ENCODE results near the gene TSTD2. TPM values are rescaled to one million over a fixed set of nuclear protein-coding genes. Genes with fewer than 3 reads are reported as not detected.
"Not testable (repeated sequence)": the region's sequence is repeated elsewhere in the genome, so short reads cannot be mapped to it uniquely, and the experiment has no call there.

Gene TSTD2
- total RNA-seq, 1 donor from 2014 or later: 12.7 TPM

DNA sequence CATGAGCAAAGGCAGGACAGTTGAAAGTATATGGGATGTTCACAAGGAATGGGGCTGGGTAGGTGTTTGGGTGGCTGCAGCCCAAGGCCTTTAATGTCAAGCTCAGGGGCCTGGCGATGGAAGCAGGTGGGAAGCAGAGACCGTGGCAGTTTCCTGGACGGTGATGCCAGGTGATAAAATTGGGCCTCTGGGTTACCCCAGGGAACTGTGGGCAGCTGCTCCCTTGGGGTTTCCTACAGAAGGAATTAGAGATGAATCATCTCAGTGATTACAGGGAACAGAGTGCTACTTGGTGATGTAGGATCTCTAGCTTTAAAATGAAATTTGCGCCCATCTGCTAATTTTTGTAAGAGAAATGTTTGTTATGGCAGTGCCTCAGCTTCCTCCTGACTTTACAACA lies 39.2 kb downstream of the TSTD2 start:
- no peak for DNase-seq (ENCODE audit: extremely low read depth, low read depth, low spot score)

DNA sequence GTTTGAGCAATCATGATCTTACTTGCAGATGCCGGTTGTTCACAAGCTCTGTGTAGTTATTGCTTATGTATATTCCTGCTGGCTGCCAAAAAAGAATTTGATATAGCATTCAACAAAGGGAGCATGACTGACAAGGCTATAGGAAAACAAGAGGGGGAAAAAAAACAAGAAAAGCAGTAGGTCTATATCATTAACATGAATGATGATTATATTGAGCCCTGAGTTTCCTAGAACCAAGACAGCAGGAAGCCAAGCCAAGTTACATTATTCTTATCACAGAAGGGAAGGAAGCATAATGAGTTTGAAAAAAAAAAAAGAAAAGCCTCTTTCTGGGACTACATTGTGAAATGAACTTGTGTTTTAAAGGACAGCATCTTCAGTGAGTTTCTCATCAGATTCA lies 41.0 kb downstream of the TSTD2 start:
- no peak for DNase-seq (ENCODE audit: extremely low read depth, low read depth, low spot score)

DNA sequence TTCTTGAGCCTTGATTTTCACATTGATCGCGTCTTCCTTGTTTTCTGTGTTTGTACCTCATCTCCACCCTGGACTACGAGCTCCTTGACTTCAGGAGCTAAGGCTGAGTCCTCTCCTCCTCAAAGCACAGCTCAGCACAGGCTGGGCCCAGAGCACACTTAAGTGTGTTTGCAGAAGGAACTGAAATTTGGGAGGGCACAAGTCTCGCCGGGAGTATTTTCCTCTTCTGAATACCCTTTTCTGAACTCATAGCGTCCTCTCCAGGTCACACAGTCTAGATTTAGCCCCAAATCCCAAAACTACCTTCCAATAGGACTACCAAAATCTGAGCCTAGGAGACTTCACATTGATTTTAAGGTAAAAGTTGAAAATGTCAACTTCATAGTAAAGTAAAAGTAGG lies 41.6 kb downstream of the TSTD2 start:
- no peak for DNase-seq (ENCODE audit: extremely low read depth, low read depth, low spot score)

DNA sequence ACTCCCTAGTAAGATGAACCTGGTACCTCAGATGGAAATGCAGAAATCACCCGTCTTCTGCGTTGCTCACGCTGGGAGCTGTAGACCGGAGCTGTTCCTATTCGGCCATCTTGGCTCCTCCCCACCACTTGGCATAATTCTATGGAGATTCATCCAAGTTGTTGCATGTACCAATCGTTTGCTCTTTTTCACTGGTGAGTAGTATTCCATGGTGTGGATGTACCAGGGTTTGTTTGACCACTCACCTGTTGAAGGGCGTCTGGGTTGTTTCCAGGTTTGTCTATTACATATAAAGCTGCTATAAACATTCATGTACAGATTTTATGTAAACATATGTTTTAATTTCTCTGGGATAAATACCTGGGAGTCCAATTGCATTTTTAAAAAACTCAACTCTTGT lies 46.3 kb downstream of the TSTD2 start:
- not testable (repeated sequence) for DNase-seq (ENCODE audit: extremely low read depth, low read depth, low spot score)

DNA sequence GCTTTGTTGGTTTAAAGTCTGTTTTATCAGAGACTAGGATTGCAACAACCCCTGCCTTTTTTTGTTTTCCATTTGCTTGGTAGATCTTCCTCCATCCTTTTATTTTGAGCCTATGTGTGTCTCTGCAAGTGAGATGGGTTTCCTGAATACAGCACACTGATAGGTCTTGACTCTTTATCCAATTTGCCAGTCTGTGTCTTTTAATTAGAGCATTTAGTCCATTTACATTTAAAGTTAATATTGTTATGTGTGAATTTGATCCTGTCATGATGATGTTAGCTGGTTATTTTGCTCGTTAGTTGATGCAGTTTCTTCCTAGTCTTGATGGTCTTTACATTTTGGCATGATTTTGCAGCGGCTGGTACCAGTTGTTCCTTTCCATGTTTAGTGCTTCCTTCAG lies 48.4 kb downstream of the TSTD2 start:
- not testable (repeated sequence) for DNase-seq (ENCODE audit: extremely low read depth, low read depth, low spot score)

DNA sequence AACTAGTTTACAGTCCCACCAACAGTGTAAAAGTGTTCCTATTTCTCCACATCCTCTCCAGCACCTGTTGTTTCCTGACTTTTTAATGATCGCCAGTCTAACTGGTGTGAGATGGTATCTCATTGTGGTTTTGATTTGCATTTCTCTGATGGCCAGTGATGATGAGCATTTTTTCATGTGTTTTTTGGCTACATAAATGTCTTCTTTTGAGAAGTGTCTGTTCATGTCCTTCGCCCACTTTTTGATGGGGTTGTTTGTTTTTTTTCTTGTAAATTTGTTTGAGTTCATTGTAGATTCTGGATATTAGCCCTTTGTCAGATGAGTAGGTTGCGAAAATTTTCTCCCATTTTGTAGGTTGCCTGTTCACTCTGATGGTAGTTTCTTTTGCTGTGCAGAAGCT lies 51.6 kb downstream of the TSTD2 start:
- not testable (repeated sequence) for DNase-seq (ENCODE audit: extremely low read depth, low read depth, low spot score)

DNA sequence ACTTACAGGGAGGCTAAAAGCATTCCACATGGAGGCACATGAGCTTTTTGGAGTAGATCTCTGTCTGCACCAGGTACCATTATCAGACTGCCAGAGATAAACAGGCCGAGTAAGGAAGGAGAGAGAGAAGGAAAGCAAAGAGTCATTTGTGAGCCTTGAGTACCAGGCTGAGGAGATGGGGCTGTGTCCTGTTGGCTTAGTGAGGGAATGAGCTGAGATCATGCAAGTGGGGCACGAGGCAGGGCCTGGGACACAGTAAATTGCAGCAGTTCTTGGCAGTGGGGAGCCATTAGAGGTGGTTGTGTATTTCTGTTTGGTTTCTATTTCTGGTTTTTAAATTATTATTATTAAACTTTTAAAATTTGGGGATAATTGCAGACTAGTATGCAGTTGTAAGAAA lies 53.3 kb downstream of the TSTD2 start:
- DNase-seq (ENCODE audit: extremely low read depth, low read depth, low spot score): no peak

DNA sequence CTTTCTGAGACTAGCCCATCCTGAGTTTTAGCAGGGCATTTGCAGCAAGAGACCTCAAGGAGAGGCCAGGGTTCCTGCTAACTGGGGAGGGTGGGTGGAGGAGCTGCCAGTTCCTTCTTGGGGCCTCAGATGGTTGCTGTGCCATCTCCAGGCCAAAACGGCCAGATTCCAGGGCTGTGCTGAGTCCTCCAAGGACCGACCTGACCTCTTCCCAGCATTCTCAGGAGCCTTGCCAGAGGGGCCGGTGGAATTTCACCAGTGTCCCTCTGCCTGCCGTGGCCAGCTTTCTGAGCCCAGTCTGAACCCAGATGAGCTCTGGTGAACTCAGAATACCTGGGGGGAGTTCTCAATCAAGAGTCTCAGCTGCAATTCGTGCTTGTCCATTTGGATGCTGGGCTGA lies 54.3 kb downstream of the TSTD2 start:
- no peak for DNase-seq (ENCODE audit: extremely low read depth, low read depth, low spot score)

DNA sequence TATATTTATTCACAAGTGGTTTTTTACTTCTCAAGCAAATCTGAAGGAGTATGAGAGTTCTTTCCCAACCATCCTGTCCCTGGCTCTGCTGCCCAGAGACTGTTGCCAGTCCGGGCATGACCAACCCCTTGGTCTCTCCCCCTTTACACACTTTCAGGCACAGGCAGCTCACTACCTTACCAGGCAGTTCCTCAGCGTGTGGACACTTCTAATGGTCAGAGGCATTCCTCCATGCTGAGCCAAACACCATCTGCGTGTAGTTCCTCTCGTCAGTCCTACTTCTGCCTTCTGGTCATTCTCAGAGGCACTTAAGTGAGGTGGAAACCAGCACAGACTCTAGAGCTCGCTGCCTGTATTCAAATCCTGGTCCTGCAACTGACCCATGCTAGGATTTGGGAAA lies 56.1 kb downstream of the TSTD2 start:
- no peak for DNase-seq (ENCODE audit: extremely low read depth, low read depth, low spot score)

DNA sequence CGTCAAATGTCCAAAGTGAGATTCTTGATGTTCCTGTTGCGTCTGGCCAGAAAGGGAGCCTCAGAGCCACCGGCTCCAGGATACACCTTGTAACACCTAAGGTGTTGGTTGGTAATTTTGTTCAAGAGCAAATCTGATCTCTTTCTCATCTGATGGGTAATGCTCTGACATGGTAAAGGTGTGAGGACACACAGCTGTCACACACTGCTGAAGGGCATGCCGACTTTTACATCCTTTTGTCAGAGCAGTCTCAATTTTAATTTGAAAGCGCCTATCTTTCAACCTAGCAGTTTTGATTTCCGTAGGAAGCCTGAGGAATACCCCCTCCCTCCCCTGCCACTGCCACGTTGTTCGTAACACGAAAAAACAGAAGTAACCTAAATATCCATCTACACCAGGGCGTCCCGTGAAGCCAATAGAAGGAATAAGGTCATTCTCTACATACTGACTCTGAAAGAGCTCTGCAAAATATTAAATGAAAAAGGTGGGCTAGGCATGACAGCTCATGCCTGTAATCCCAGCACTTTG lies 57.4 kb downstream of the TSTD2 start:
- DNase-seq (ENCODE audit: extremely low read depth, low read depth, low spot score): no peak

DNA sequence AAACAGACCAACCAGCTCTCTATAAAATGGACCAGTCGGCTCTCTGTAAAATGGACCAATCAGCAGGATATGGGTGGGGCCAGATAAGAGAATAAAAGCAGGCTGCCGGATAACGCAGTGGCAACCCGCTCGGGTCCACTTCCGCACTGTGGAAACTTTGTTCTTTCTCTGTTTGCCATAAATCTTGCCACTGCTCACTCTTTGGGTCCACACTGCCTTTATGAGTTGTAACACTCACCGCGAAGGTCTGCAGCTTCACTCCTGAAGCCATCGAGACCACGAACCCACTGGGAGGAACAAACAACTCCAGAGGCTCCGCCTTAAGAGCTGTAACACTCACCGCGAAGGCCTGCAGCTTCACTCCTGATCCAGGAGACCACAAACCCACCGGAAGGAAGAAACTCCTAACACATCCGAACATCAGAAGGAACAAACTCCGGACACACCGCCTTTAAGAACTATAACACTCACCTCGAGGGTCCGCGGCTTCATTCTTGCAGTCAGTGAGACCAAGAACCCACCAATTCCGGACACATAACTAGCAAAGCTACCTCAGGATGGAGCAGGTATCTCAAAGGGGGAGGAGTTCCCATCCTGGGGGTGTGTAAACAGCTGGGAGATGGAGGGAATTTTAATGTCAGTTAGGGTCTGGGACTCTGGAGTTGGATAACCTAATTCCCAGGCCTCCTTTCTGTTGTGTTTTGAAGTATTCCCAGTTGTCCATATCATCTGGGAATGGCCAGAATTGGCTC lies 58.1 kb downstream of the TSTD2 start:
- not testable (repeated sequence) for DNase-seq (ENCODE audit: extremely low read depth, low read depth, low spot score)

DNA sequence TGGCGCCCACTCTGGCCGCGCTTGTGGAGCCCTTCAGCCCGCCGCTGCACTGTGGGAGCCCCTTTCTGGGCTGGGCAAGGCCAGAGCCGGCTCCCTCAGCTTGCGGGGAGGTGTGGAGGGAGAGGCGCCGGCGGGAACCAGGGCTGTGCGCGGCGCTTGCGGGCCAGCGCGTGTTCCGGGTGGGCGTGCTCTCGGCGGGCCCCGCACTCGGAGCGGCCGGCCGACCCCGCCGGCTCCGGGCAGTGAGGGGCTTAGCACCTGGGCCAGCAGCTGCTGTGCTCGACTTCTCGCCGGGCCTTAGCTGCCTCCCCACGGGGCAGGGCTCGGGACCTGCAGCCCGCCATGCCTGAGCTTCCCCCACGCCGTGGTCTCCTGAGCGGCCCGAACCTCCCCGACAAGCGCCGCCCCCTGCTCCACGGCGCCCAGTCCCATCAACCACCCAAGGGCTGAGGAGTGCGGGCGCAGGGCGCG lies 59.0 kb downstream of the TSTD2 start:
- DNase-seq (ENCODE audit: extremely low read depth, low read depth, low spot score): not testable (repeated sequence)

DNA sequence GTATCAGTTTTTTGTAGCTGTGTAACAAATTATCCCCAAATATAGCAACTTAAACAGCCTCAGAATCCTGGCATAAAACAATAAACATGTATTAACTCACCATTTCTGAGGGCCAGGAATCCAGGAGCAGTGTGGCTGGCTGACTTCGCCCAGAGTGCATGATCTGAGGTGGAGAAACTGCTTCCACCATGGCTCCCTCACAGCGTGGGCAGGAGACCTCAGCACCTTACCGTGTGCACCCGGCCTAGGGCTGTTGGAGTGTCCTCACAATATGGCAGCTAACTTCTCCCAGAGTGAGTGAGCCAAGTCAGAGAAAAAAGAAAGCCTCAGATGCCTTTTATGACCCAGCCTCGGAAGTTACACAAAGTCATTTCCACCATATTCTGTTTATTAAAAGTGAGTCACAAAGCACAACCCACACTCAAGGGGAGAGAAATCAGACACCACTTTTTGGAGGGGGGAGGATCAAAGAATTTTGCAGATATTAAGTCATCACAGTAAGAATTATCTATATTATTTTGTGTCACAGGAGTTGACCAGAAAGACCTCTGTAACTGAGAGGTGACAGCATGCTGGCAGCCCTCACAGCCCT lies 59.6 kb downstream of the TSTD2 start:
- DNase-seq (ENCODE audit: extremely low read depth, low read depth, low spot score): no peak

DNA sequence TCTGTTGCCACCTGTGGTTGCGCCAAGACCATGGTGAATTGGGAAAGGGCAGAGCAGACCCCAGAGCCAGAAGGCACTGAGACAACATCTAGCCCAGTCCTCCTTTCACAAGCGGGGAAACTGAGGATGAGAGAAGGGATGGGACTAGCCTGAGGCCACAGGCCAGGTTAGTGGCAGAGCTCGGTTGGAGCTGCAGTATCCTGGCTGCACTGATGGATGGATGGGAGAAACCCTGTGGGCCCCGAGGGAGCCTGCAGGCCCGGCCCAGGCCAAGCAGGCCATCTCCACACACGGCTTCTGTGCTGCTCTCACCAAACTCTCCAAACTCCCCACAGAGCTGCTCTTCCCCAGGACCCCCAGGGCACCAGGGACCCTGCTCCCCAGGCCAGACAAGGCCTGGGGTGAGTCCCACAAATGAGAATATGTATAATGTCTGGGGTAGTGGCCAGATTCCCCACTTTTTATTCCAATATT lies 60.2 kb downstream of the TSTD2 start:
- DNase-seq (ENCODE audit: extremely low read depth, low read depth, low spot score): no peak

DNA sequence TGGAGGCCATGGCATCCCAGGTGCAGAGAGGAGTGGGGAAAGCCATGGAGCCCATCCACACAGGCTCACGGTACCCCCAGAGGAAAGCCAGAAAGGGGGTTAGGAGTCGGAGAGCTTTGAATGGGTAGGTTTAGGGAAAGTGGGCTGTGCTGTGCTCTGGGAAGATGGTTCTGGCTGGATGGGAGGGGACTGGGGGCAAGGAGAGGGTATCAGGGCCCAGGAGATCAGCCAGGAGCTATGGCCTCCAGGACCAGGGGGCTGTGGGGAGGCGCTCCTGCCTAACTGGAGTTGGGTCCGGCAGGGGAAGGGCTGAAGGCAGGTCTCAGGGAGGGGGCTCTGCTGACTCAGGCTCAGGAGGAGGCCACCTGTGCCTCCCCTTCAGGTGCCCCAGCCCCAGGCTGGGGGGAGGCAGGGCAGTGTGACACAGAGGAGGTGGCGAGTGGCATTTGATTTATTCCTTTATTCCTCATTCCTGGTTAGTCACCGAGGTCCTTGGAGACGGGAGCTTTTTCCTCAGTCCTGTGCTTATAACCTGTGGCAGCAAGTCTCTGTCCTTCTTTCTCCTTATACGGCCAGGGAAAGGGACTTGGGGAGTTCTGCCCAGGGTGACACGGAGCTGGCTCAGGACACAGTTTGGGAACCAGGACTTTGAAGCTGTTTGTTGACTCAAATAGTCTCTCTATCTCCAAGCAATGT lies 60.8 kb downstream of the TSTD2 start:
- DNase-seq (ENCODE audit: extremely low read depth, low read depth, low spot score): no peak

DNA sequence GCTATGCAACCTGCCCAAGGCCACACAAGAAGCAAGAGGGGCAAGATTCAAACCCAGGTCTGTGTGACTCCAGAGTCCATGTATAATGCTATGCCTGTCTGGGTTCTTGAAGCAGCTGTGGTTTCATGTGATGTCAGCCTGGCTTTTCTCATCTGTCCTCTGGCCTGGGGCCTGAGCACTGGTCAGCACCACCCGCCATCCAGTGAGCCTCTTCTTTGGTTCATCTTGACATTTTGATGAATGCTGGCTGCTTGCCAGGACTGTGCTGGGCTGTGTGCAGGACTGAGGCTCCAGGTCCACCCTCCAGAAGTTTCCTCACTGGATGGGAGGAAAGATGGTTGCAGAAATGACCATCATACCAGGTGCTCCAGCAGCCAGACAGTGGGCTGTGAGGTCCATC lies 61.5 kb downstream of the TSTD2 start:
- no peak for DNase-seq (ENCODE audit: extremely low read depth, low read depth, low spot score)

DNA sequence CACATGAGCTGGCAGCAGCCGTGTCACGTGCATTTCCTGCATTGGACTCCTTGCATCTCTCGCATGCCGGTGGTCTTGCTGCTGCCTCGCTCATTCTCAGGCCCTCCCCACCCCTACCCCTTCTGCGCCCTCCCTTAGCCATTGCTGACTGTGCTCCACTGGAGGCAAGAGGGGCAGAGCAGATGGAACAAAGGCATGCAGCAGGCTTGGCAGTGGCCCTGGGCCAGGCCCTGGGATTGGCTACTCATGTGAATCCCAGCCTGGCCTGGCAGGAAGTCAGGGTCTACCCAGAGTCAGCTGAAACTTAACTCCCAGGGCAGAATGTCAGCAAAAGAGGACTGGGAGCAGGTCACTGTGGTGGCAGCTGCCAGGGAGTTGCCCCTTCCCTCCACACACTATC lies 62.3 kb downstream of the TSTD2 start:
- no peak for DNase-seq (ENCODE audit: extremely low read depth, low read depth, low spot score)

DNA sequence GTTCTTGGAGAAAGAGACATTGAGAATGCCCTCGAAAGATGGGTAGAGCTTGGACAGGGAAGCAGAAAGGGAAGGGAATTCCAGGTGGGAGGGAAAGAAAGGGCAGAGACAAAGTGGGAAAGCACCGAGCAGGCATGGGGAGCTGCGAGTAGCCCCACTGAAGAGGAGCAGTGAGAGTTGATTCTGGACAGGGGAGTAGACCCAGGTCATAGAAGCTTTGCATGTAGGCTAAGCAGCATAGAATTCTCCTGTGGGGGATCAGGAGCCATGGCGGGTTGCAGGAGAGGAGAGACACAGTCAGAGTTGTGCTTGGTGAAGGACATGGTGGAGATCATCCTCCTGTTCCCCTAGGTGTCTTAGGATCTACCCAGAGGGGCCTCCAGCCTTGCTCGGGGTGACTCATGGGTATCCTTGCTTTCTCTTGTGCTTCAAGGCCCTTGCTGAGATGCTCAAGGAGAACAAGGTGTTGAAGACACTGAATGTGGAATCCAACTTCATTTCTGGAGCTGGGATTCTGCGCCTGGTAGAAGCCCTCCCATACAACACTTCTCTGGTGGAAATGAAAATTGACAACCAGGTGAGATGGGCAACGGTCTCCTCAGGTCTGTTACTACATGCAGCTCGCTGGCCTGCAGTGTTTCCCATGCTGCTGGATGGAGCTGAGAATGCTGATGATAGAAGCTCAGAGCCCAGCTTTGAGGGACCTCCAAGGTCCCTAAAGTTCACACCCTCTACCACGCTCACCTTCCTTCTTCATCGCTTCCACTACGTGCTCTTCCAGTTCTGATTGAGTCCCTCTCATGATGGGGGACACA lies 64.5 kb downstream of the TSTD2 start:
- DNase-seq (ENCODE audit: extremely low read depth, low read depth, low spot score): no peak

DNA sequence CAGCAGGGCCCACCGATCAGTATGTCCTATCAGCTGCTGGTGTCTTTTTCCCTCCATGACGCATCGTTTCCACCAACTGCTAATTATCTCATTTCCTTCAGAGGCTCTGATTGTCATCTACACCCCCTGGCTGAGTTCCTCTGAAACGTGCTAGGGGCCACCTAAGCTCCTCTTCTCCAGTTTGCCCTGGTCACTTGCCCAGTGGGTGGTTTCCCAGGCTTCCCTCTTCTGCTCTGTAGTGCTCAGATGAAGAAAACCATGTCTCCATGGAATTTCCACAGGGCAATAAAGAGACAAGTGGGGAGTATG lies 65.3 kb downstream of the TSTD2 start:
- no peak for DNase-seq (ENCODE audit: extremely low read depth, low read depth, low spot score)

DNA sequence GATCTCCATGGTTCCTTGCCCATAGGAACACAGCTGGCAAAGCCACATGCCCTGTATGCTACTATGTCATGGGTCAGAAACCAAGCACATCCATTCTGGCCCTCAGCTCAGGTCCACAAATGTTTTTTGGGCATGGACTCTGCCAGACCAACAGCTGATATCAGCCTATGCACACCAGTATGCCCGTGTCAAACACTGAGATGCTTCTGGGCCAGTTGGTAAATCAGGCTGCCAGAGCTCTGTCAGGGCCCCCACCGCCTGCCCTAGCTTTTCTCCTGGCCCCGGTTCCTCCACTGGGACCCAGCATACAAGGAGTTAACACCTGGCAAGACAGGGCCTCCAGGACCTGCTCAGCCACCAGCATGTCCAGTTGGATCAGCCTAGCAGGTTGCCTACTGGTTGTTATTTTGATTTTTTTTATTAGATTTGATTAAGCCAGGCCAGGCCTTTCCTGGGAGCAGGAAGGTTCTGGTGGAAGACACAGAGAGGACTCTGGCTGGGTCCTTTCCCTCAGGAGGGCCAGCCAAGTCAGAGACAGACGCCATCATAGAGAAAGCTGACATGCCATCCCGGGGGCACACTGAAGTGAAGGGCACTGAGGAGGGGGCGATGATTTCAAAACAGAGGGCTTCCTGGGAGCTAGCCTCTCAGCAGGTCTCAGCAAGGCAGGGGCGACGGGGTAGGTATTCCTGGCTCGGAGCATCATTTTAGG lies 65.8 kb downstream of the TSTD2 start:
- no peak for DNase-seq (ENCODE audit: extremely low read depth, low read depth, low spot score)

Data from glomerular endothelial cell (primary cell).